GM10248 (cell line): ENCODE measurements around the gene OVOL3.

ENCODE experiments used
- CTCF ChIA-PET: fragments of 300-600 bp; sonication (Branson Sonifier 250); formaldehyde crosslinking; extraction: SDS; loops from one replicate; lab custom pipeline; 2021; ENCODE audit warnings: antibody characterized with exemption; lab: Yijun Ruan, JAX
- POLR2A ChIA-PET: fragments of 350-650 bp; sonication (Branson Sonifier 250); formaldehyde crosslinking; extraction: SDS; loops from one replicate; lab custom pipeline; 2020; ENCODE audit warnings: antibody characterized with exemption; lab: Yijun Ruan, JAX
- DNase-seq: peaks from one replicate; pipeline ENCODE4 v3.0.0; 2012; ENCODE audit errors: extremely low spot score
- TF ChIP-seq, protein P1 (sequence below): IDR thresholded peaks from 2 replicates; pipeline ENCODE4 v1.5.1; 2012; ENCODE audit warnings: mild to moderate bottlenecking, low read depth; ENCODE audit errors: extremely low read depth, missing control alignments, control extremely low read depth

The OVOL3 gene

DNA sequence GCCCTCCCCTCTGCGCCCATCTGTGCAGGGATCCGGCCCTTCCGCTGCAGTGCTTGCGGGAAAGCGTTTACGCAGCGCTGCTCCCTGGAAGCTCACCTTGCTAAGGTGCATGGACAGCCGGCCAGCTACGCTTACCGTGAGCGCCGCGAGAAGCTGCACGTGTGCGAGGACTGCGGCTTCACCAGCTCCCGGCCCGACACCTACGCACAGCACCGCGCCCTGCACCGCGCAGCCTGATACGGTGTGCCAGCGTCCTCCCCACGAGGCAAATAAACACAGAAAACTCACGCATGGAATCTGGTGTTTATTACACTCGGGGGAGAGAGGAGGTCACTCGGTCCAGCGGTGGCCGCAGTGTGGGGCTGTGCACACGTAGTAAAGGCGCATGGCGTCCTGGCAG is 2.5 kb downstream of the OVOL3 start:
- DNase-seq = no peak
- TF ChIP-seq, protein P1, sequence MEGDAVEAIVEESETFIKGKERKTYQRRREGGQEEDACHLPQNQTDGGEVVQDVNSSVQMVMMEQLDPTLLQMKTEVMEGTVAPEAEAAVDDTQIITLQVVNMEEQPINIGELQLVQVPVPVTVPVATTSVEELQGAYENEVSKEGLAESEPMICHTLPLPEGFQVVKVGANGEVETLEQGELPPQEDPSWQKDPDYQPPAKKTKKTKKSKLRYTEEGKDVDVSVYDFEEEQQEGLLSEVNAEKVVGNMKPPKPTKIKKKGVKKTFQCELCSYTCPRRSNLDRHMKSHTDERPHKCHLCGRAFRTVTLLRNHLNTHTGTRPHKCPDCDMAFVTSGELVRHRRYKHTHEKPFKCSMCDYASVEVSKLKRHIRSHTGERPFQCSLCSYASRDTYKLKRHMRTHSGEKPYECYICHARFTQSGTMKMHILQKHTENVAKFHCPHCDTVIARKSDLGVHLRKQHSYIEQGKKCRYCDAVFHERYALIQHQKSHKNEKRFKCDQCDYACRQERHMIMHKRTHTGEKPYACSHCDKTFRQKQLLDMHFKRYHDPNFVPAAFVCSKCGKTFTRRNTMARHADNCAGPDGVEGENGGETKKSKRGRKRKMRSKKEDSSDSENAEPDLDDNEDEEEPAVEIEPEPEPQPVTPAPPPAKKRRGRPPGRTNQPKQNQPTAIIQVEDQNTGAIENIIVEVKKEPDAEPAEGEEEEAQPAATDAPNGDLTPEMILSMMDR = no peak
- ChIA-PET CTCF (interaction anchor here (0.8 kb wide), 1 partner anchor 52 kb away, joined by 4 read pairs; no protein-coding TSS in a partner anchor), POLR2A (no interaction called here)

DNA sequence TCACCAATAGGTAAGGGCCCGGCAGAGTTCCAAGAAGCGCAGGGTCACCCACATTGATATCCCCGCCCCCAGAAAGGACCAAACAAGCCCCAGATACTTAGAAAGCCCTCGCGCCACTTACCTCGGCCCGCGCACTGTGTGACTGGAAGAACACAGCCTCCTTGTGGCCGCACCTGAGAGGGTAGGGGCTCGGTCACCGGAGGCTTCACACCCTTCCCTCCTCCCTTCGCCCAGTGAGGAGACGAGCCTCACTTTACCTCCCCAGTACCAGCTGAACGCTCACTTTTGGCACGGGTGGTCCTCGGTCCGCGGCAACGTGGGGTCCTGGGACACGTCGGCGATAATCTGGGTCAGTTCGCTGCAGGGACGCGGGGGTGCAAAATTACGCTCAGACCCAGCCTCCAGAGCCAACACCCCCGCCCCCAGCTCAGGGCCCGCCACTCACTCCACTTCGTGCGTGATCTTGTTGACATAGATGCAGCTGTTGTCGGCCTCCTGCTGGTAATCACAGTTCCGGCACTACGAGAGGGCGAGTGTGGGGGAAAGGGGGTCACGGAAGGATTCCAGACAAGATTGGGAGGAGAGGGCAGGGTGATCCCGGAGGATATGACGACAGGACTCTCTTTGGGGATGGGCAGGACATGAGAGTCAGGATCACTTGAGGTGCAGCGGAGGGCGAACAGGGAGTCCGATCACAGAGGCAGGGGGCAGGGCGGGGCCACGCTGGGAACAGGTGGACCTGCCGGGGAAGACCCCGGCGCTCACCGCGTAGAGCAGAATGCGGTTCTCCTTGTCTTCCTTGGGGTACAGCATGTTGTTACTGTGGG is 3.2 kb downstream of the OVOL3 start:
- CTCF ChIA-PET = interaction anchor here (1.1 to 6.1 kb wide), 3 partner anchors 13 to 55 kb away, joined by 3 to 43 read pairs (median 4); no protein-coding TSS in a partner anchor
- POLR2A ChIA-PET = no interaction called here
- TF ChIP-seq, protein P1 = peak; percentile 14
- no peak for DNase-seq

DNA sequence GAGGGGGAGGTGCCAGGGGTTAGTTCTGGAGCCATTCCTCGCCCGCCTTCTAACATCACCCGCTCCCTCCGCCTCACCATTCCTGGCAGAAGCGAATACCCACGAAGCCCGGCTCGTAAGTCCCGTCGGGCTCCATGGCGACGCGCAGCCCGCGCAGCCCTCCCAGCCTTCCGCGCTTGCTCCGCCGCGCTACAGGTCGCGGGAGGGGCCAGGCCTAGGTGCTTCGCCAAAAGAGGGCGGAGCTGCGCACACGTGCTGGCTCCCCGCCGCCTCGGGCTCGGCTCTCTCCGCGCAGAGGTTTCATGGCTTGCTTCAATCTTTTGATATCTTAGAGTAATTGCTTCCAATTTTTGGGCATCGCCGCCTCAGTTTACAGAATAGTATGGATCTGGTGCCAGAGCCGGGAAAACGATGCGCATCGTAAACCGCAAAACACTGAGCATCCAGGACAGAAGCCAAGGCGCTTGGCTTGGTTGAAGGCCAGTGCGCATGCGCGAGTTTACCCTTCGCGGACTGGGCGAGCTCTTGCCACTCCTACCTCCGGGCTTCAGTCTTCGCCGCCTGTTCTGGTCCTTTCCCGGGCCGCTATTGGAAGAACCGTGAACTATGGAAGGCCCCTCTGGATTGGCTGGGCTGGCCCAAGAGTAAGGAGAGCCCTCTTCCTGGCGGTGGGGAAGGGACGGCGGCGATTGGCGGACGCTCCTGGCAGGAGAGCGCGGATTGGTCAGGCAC is 3.9 kb downstream of the OVOL3 start, which contains the start of gene POLR2I:
POLR2I (minus strand) TSS at position 155 of the 732 bp plus-strand sequence; CDS start at position 136, 19 bp downstream.
- ChIA-PET CTCF (interaction anchor here (0.7 to 6.1 kb wide), 5 partner anchors 8 to 56 kb away, joined by 3 to 43 read pairs (median 4); no protein-coding TSS in a partner anchor), POLR2A (interaction anchor here (0.5 to 0.6 kb wide), 2 partner anchors 81 to 133 kb away, joined by 3 to 7 read pairs; no protein-coding TSS in a partner anchor)
- peak; percentile 98 for DNase-seq
- TF ChIP-seq, protein P1 = no peak

DNA sequence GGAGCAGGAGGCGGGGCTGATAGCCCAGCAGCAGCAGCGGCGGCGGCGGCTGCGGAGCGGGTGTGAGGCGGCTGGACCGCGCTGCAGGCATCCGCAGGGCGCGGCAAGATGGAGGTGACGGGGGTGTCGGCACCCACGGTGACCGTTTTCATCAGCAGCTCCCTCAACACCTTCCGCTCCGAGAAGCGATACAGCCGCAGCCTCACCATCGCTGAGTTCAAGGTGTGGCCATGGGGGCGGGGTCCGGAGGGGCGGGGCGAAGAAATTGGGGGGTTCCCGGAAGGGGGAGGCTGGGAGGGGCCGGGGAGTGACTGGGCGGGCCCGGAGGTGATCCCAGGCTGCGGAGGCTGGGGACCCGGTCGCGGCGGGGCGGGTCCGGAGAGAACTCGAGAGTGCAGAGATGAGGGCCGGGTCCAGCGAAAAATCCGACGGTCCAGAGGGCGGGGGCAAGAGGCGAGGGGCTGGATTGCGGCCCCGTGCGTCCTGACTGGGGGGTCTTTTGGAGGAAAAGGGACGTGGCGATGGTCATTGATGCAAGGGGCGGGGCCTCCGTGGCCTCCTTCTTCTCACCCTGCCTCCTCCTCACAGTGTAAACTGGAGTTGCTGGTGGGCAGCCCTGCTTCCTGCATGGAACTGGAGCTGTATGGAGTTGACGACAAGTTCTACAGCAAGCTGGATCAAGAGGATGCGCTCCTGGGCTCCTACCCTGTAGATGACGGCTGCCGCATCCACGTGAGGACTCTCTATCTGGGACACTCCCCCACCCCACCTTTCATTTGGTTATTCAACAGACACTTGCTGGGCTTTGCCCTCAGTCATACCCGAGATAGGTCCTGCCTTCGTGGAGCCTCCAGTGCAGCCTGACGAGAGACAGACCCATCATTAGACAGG is 4.8 kb downstream of the OVOL3 start, which contains the start of gene TBCB:
TBCB (plus strand) TSS at position 16 of the 891 bp plus-strand sequence; CDS start at position 109, 93 bp downstream.
- peak; percentile 91 for DNase-seq
- TF ChIP-seq, protein P1 = no peak
- ChIA-PET POLR2A (interaction anchor here (0.5 kb wide), 1 partner anchor 134 kb away, joined by 7 read pairs; no protein-coding TSS in a partner anchor), CTCF (interaction anchor here (0.7 to 6.1 kb wide), 5 partner anchors 9 to 57 kb away, joined by 3 to 43 read pairs (median 4); no protein-coding TSS in a partner anchor)

DNA sequence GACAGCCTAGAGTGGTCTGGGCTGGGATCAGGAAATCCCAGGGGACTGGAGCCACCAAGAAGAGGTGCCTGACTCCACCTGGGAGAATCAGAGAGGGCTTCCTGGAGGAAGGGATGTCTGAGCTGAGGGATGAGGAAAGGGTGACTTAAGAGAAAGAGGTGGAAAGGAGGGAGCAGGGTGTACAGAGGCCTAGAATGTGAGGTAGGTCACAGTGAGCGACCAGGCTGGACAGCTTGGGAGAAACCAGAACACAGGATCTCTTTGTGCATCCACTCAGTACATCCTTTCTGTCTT is 5.3 kb downstream of the OVOL3 start:
- TF ChIP-seq, protein P1 = no peak
- no peak for DNase-seq
- ChIA-PET POLR2A (no interaction called here), CTCF (interaction anchor here (0.8 to 6.1 kb wide), 2 partner anchors 11 to 29 kb away, joined by 3 to 43 read pairs; no protein-coding TSS in a partner anchor)
